H9 (cell line): Measurements from ENCODE around the gene ISCU. TPM values are rescaled to one million over a fixed set of nuclear protein-coding genes. Genes with fewer than 3 reads are reported as not detected.

Source experiments
- DNase-seq: peaks from one replicate; pipeline ENCODE4 v3.0.0-alpha.2; 2017
- H2AFZ ChIP-seq: one replicate; pipeline ENCODE4 v1.6.1; 2013; ENCODE audit warnings: mild to moderate bottlenecking, low read length, control low read depth, moderate library complexity
- H2AK5ac ChIP-seq: 2 replicates; pipeline ENCODE4 v1.6.1; 2013; ENCODE audit warnings: low read length, control low read depth, mixed read lengths; ENCODE audit not compliant: insufficient read length
- H2BK120ac ChIP-seq: one replicate; pipeline ENCODE4 v1.6.1; 2013; ENCODE audit warnings: low read depth, mild to moderate bottlenecking, low read length, control low read depth, inconsistent platforms; ENCODE audit not compliant: poor library complexity, severe bottlenecking
- H2BK12ac ChIP-seq: 2 replicates; pipeline ENCODE4 v1.6.1; 2013; ENCODE audit warnings: low read length, control low read depth, mixed read lengths, low read depth; ENCODE audit not compliant: insufficient read length
- H2BK15ac ChIP-seq: 2 replicates; pipeline ENCODE4 v1.6.1; 2013; ENCODE audit warnings: low read depth, low read length, control low read depth
- H2BK20ac ChIP-seq: one replicate; pipeline ENCODE4 v1.6.1; 2013; ENCODE audit warnings: low read depth, mild to moderate bottlenecking, low read length, control low read depth, inconsistent platforms; ENCODE audit not compliant: poor library complexity, severe bottlenecking
- H2BK5ac ChIP-seq: 2 replicates; pipeline ENCODE4 v1.6.1; 2013; ENCODE audit warnings: low read length, control low read depth, mixed read lengths; ENCODE audit not compliant: insufficient read length
- H3K14ac ChIP-seq: 2 replicates; pipeline ENCODE4 v1.6.1; 2013; ENCODE audit warnings: low read length, control low read depth; ENCODE audit not compliant: insufficient read depth
- H3K18ac ChIP-seq: 2 replicates; pipeline ENCODE4 v1.6.1; 2013; ENCODE audit warnings: low read depth, mild to moderate bottlenecking, mixed read lengths, low read length, control low read depth; ENCODE audit not compliant: insufficient read length
- H3K23ac ChIP-seq: 2 replicates; pipeline ENCODE4 v1.6.1; 2013; ENCODE audit warnings: low read length, control low read depth, mixed read lengths, low read depth; ENCODE audit not compliant: insufficient read length
- H3K23me2 ChIP-seq: 2 replicates; pipeline ENCODE4 v1.6.1; 2013; ENCODE audit warnings: low read depth, mild to moderate bottlenecking, mixed read lengths, low read length, control low read depth; ENCODE audit not compliant: insufficient read length, poor library complexity, severe bottlenecking
- H3K27ac ChIP-seq: 2 replicates; pipeline ENCODE4 v1.5.1; 2013; ENCODE audit warnings: low read length, control low read depth, mixed read lengths, low read depth; ENCODE audit not compliant: insufficient read length
- H3K27me3 ChIP-seq: 2 replicates; pipeline ENCODE4 v1.6.1; 2013; ENCODE audit warnings: low read length, control low read depth, inconsistent platforms; ENCODE audit not compliant: insufficient read depth
- H3K4ac ChIP-seq: 2 replicates; pipeline ENCODE4 v1.6.1; 2013; ENCODE audit warnings: low read depth, mild to moderate bottlenecking, control low read depth, inconsistent platforms, low read length, moderate library complexity
- H3K4me1 ChIP-seq: 2 replicates; pipeline ENCODE4 v1.6.1; 2013; ENCODE audit warnings: low read length, control low read depth, inconsistent platforms; ENCODE audit not compliant: insufficient read depth
- H3K4me2 ChIP-seq: 2 replicates; pipeline ENCODE4 v1.6.1; 2013; ENCODE audit warnings: low read length, control low read depth, mixed read lengths; ENCODE audit not compliant: insufficient read length, insufficient read depth
- H3K56ac ChIP-seq: 2 replicates; pipeline ENCODE4 v1.6.1; 2013; ENCODE audit warnings: low read depth, mild to moderate bottlenecking, mixed read lengths, low read length, control low read depth; ENCODE audit not compliant: insufficient read length
- H3K79me1 ChIP-seq: 2 replicates; pipeline ENCODE4 v1.6.1; 2013; ENCODE audit warnings: low read depth, mild to moderate bottlenecking, moderate library complexity, low read length, control low read depth, inconsistent platforms; ENCODE audit not compliant: insufficient read depth, poor library complexity, severe bottlenecking
- H3K79me2 ChIP-seq: 2 replicates; pipeline ENCODE4 v1.6.1; 2013; ENCODE audit warnings: low read length, control low read depth, inconsistent platforms; ENCODE audit not compliant: insufficient read depth
- H3K9ac ChIP-seq: 2 replicates; pipeline ENCODE4 v1.6.1; 2013; ENCODE audit warnings: low read length, control low read depth, mixed read lengths; ENCODE audit not compliant: insufficient read length; ENCODE audit errors: extremely low read depth
- H3K9me3 ChIP-seq: one replicate; pipeline ENCODE4 v1.6.1; 2013; ENCODE audit warnings: low read depth, low read length, inconsistent platforms; ENCODE audit not compliant: control insufficient read depth
- H3T11ph ChIP-seq: one replicate; pipeline ENCODE4 v1.6.1; 2013; ENCODE audit warnings: mild to moderate bottlenecking, low read length, control low read depth, inconsistent platforms
- H4K20me1 ChIP-seq: one replicate; pipeline ENCODE4 v1.6.1; 2013; ENCODE audit not compliant: control insufficient read depth, insufficient read length, insufficient read depth
- H4K5ac ChIP-seq: 2 replicates; pipeline ENCODE4 v1.6.1; 2013; ENCODE audit warnings: low read depth, mild to moderate bottlenecking, mixed read lengths, low read length, control low read depth; ENCODE audit not compliant: insufficient read length
- H4K8ac ChIP-seq: replicated peaks from 2 replicates; pipeline ENCODE4 v1.6.1; 2013; ENCODE audit warnings: low read length, control low read depth, mixed read lengths, low read depth; ENCODE audit not compliant: insufficient read length
- H4K91ac ChIP-seq: 2 replicates; pipeline ENCODE4 v1.6.1; 2013; ENCODE audit warnings: low read depth, mild to moderate bottlenecking, moderate library complexity, mixed read lengths, low read length, control low read depth; ENCODE audit not compliant: insufficient read length
- H3K27ac Mint-ChIP-seq, 3 experiments: 2 replicates in 2 of 3; 3 replicates in 1 of 3; pipeline ENCODE4 v1.8.0; 2020 to 2021; ENCODE audit warnings: mixed read lengths in 3 of 3, mild to moderate bottlenecking in 1 of 3, moderate library complexity in 1 of 3
- H3K27me3 Mint-ChIP-seq: 2 replicates; pipeline ENCODE4 v1.8.0; 2021; ENCODE audit warnings: low read depth, mild to moderate bottlenecking, moderate library complexity, mixed read lengths
- H3K36me3 Mint-ChIP-seq, 3 experiments: 2 replicates in 2 of 3; 3 replicates in 1 of 3; pipeline ENCODE4 v1.8.0; 2020 to 2021; ENCODE audit warnings: low read depth in 3 of 3, mixed read lengths in 3 of 3; ENCODE audit not compliant: insufficient read depth in 1 of 3
- H3K4me1 Mint-ChIP-seq, 2 experiments: 2 replicates each; pipeline ENCODE4 v1.8.0; 2020; ENCODE audit warnings: mixed read lengths in 2 of 2
- H3K4me3 Mint-ChIP-seq, 2 experiments: 2 replicates in 1 of 2; 3 replicates in 1 of 2; pipeline ENCODE4 v1.8.0; 2020 to 2021; ENCODE audit warnings: mild to moderate bottlenecking in 2 of 2, mixed read lengths in 2 of 2, moderate library complexity in 1 of 2
- H3K9me3 Mint-ChIP-seq, 2 experiments: 2 replicates in 1 of 2; 3 replicates in 1 of 2; pipeline ENCODE4 v1.8.0; 2020; ENCODE audit warnings: mild to moderate bottlenecking in 2 of 2, mixed read lengths in 2 of 2, moderate library complexity in 1 of 2
- CTCF ChIP-seq: fragments of 200-600 bp; sonication (generic); conservative IDR thresholded peaks from 3 replicates; pipeline ENCODE4 v1.8.0; 2021; ENCODE audit warnings: antibody characterized with exemption, mild to moderate bottlenecking
- WGBS: extraction: QIAGEN DNeasy Blood & Tissue Kit; methylation state at CpG from one replicate; pipeline ENCODE4 v1.1.7; 2013; ENCODE audit warnings: missing lambda C conversion rate, low lambda C conversion rate, mixed read lengths; ENCODE audit not compliant: insufficient read length; ENCODE audit errors: extremely low coverage; 5-methylcytosine and 5-hydroxymethylcytosine counted together
- total RNA-seq: library from RNA; stranded (reverse); gene quantifications from 2 replicates; pipeline ENCODE4 v1.2.1, GENCODE V29; 2021

ISCU gene
- total RNA-seq, 1 experiment from 2014 or later = 64.9 TPM

GRCh38 chr12:108609537-108610335 lies 47.3 kb downstream of the ISCU start:
- H3K18ac ChIP-seq = no peak overlapping the region

More at GRCh38 chr12:108609537-108610335, 47.3 kb downstream of the ISCU start:
- H2AK5ac ChIP-seq = no peak overlapping the region
- no peak overlapping the region for H3K9ac ChIP-seq
- no peak for DNase-seq
- H2BK120ac ChIP-seq = no peak overlapping the region
- H3K9me3 Mint-ChIP-seq = no peaks in the 10 kb centered on the region; a peak in 1 of 5 replicates
- WGBS = no CpG with 5 or more reads among the region's 21 CpGs
- no peak overlapping the region for H4K5ac ChIP-seq
- peak overlapping the region in 1 of 3 experiments; percentile 70; a peak in 2 of 7 replicates for H3K27ac Mint-ChIP-seq
- no peak overlapping the region for H2BK20ac ChIP-seq
- H3K79me2 ChIP-seq = no peaks in the 10 kb centered on the region
- H4K91ac ChIP-seq = no peak overlapping the region
- H3K56ac ChIP-seq = no peak overlapping the region
- H3K4me3 Mint-ChIP-seq = no peak overlapping the region
- no peaks in the 10 kb centered on the region for H3K23me2 ChIP-seq
- H4K8ac ChIP-seq = no peak overlapping the region
- no peak overlapping the region for H3K23ac ChIP-seq
- no peaks in the 10 kb centered on the region for H3K79me1 ChIP-seq
- H3K27me3 Mint-ChIP-seq = peaks cover 1% of the 10 kb centered on the region; the same call in 1 of the 2 replicates
- no peak overlapping the region for H2BK5ac ChIP-seq
- no peak overlapping the region for H2BK12ac ChIP-seq
- H3K4ac ChIP-seq = no peak overlapping the region
- H4K20me1 ChIP-seq = no peaks in the 10 kb centered on the region
- no peak overlapping the region for H2AFZ ChIP-seq
- H2BK15ac ChIP-seq = no peak overlapping the region
- H3K4me1 Mint-ChIP-seq = peaks cover 18 to 35% of the 10 kb centered on the region in 2 experiments
- H3T11ph ChIP-seq = no peak overlapping the region
- no peak overlapping the region for H3K27ac ChIP-seq
- H3K4me1 ChIP-seq = no peaks in the 10 kb centered on the region
- H3K27me3 ChIP-seq = no peaks in the 10 kb centered on the region
- no peak overlapping the region for H3K4me2 ChIP-seq
- no peaks in the 10 kb centered on the region for H3K9me3 ChIP-seq
- H3K14ac ChIP-seq = no peak overlapping the region
- no peak for TF ChIP-seq CTCF
- H3K36me3 Mint-ChIP-seq = no peaks in the 10 kb centered on the region
